Keratinocyte (primary cell): ENCODE data around the gene PRKAA1.

ENCODE experiments used
- CTCF ChIP-seq, 3 experiments: IDR thresholded peaks in 1 of 3; conservative IDR thresholded peaks in 1 of 3; optimal IDR thresholded peaks in 1 of 3; 2 replicates in 2 of 3; 3 replicates in 1 of 3; pipeline versions ENCODE3 to v1.5.1; 2011; ENCODE audit warnings: low read length in 3 of 3, mild to moderate bottlenecking in 3 of 3, moderate library complexity in 2 of 3, control low read depth in 1 of 3, inconsistent platforms in 1 of 3; ENCODE audit not compliant: insufficient read depth in 2 of 3; ENCODE audit errors: extremely low read depth in 1 of 3
- EZH2 ChIP-seq: IDR thresholded peaks from one replicate; pipeline ENCODE4 v1.6.1; 2012; ENCODE audit warnings: inconsistent platforms, mild to moderate bottlenecking, low read length, moderate library complexity

GRCh38 chr5:40844565-40844964 is 46.4 kb upstream of the PRKAA1 start:
- no peak for TF ChIP-seq CTCF (optimal IDR thresholded peaks at IDR 0.05 in 1 of 3, IDR thresholded peaks at IDR 0.05 in 1 of 3, conservative IDR thresholded peaks at IDR 0.05 in 1 of 3; ENCODE audit: extremely low read depth in 1 of 3, insufficient read depth in 2 of 3, low read length in 3 of 3)
- TF ChIP-seq EZH2, result no peak
